Suprapubic skin (tissue), 3 donors: ENCODE measurements around the gene PKP3.

Experiments used
- CTCF ChIP-seq, 2 donors: fragments of 200-600 bp in 1 of 2; fragments of 450-650 bp in 1 of 2; sonication (generic) in 1 of 2; IDR thresholded peaks; one replicate each; pipeline ENCODE4 v1.5.1; 2016 to 2019; ENCODE audit warnings: antibody characterized with exemption in 2 of 2, mild to moderate bottlenecking in 1 of 2, moderate library complexity in 1 of 2
- EP300 ChIP-seq: sonication (generic); formaldehyde crosslinking; IDR thresholded peaks from one replicate; pipeline ENCODE4 v1.6.1; 2017; ENCODE audit warnings: antibody characterized with exemption

DNA sequence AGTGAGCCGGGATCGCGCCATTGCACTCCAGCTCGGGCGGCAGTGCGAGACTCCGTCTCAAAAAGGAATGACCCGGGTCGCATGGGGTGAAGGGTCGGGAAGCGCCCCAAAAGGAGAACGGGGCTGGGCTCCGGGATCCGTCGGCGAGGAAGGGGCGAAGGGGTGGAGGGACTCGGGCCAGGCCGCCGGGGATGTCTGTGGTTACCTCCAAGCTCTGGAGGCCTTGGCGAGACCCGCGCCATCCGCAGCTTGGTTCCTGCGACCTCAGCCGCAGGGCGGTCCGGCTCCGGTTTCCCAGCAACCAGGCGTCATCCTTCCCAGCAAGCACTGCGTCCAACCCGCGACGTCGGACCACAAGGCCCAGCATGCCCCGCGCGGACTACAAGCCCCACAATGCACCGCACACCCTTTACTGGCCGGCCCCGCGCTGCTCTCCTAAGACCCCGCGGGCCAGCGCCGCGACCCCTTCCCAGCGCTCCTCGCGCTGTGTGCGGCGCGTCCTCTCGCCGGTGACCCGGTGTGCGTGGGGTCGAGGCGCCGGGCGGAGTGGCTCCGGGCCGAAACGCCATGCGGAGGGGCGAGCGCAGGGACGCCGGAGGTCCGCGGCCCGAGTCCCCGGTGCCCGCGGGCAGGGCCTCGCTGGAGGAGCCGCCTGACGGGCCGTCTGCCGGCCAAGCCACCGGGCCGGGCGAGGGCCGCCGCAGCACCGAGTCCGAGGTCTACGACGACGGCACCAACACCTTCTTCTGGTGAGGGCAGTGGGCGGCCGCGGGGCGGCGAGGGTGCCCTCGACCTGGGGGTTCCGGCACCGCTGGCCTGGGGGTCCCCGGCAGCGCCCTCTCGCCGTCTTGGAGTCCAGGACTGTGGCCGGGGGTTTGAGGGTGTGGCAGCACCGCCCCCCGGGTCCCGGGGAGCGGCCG lies 56.1 kb downstream of the PKP3 start, which contains the start of gene PTDSS2:
- no peak for TF ChIP-seq EP300
- TF ChIP-seq CTCF (IDR thresholded peaks at IDR 0.05): no peak
